SHP77 treated with DMSO at 0.1 percent for 48 hours (cell line): ENCODE data around the gene SRSF11.
"Not testable (repeated sequence)": the region's sequence is repeated elsewhere in the genome, so short reads cannot be mapped to it uniquely, and the experiment has no call there.

Experiments used
- DNase-seq: peaks from one replicate; lab custom pipeline; 2025; lab: John Stamatoyannopoulos, UW

SRSF11 gene

GRCh38 chr1:70221238-70222121 is at the start of gene SRSF11:
SRSF11 (plus strand) TSS chr1:70221380; CDS start chr1:70221637, 257 bp downstream.
- peak; percentile 82 for DNase-seq

GRCh38 chr1:70171512-70171911 is 49.7 kb upstream of the SRSF11 start:
- DNase-seq = no peak

- DNase-seq = not testable (repeated sequence)
Observed at GRCh38 chr1:70185181-70185580, 36.0 kb upstream of the SRSF11 start.

- no peak for DNase-seq
Observed at GRCh38 chr1:70188522-70188921, 32.7 kb upstream of the SRSF11 start.

- DNase-seq = no peak
Observed at GRCh38 chr1:70190180-70190579, 31.0 kb upstream of the SRSF11 start.

GRCh38 chr1:70192446-70192845 is 28.7 kb upstream of the SRSF11 start:
- not testable (repeated sequence) for DNase-seq

- DNase-seq = no peak
Observed at GRCh38 chr1:70194601-70195000, 26.6 kb upstream of the SRSF11 start.

- no peak for DNase-seq
Observed at GRCh38 chr1:70195342-70195741, 25.8 kb upstream of the SRSF11 start.

GRCh38 chr1:70196333-70196732 is 24.8 kb upstream of the SRSF11 start:
- DNase-seq = no peak

- DNase-seq = no peak
Observed at GRCh38 chr1:70200065-70200464, 21.1 kb upstream of the SRSF11 start.

- DNase-seq = no peak
Observed at GRCh38 chr1:70202173-70202758, 18.9 kb upstream of the SRSF11 start.

- DNase-seq = no peak
Observed at GRCh38 chr1:70204139-70204538, 17.0 kb upstream of the SRSF11 start.

GRCh38 chr1:70204600-70204999 is 16.6 kb upstream of the SRSF11 start:
- no peak for DNase-seq

GRCh38 chr1:70205071-70205433 is 16.1 kb upstream of the SRSF11 start:
- no peak for DNase-seq

- DNase-seq = peak; percentile 61
Observed at GRCh38 chr1:70205434-70206118, 15.6 kb upstream of the SRSF11 start, which contains the start of gene LRRC40. LRRC40 (minus strand) TSS chr1:70205579; CDS start chr1:70205540, 39 bp downstream.

GRCh38 chr1:70206833-70207232 is 14.3 kb upstream of the SRSF11 start:
- not testable (repeated sequence) for DNase-seq

GRCh38 chr1:70207492-70207891 is 13.7 kb upstream of the SRSF11 start:
- DNase-seq = no peak

- no peak for DNase-seq
Observed at GRCh38 chr1:70208292-70208691, 12.9 kb upstream of the SRSF11 start.

- DNase-seq = no peak
Observed at GRCh38 chr1:70210820-70211219, 10.4 kb upstream of the SRSF11 start.

GRCh38 chr1:70211541-70211940 is 9.6 kb upstream of the SRSF11 start:
- DNase-seq = no peak

- no peak for DNase-seq
Observed at GRCh38 chr1:70220015-70220414, 1.2 kb upstream of the SRSF11 start.

- DNase-seq = no peak
Observed at GRCh38 chr1:70220517-70221237, 503 bp upstream of the SRSF11 start.
